GM19351 (cell line): ENCODE measurements around the gene KIF11.
A peak's percentile ranks its signal among the peaks of the same experiment; 100 is the strongest.

Source experiments
- ATAC-seq: cut with Tn5 transposase; IDR thresholded peaks from one replicate; pipeline ENCODE4 v1.9.1; 2021; ENCODE audit warnings: mild to moderate bottlenecking, moderate library complexity; ENCODE audit not compliant: unreplicated experiment

KIF11 gene

DNA sequence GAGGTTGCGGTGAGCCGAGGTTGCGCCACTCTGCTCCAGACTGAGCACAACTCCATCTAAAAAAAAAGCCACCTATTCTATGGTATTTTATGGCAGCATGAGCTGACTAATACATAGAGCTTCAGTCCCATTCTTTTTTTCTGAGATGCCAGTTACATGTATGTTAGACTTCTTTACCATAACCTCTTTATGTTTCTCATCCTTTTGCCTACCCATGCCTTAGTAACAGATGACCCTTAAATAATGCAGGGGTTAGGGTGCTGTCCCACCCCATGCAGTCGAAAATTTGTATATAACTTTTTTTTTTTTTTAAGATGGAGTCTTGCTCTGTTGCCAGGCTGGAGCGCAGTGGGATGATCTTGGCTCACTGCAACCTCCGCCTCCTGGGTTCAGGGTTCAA lies 74.1 kb downstream of the KIF11 start:
- ATAC-seq = no peak

DNA sequence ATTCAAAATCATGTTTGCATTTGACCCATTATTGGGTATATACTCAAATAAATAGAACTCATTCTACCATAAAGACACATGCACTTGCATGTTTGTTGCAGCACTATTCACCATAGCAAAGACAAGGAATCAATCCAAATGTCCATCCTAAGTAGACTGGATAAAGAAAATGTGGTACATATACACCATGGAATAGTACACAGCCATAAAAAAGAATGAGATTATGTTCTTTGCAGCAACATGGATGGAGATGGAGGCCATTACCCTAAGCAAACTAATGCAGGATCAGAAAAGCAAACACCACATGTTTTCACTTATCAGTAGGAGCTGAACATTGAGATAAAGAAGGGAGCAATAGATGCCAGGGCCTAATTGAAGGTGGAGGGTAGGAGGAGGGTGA lies 84.8 kb downstream of the KIF11 start:
- ATAC-seq = no peak

DNA sequence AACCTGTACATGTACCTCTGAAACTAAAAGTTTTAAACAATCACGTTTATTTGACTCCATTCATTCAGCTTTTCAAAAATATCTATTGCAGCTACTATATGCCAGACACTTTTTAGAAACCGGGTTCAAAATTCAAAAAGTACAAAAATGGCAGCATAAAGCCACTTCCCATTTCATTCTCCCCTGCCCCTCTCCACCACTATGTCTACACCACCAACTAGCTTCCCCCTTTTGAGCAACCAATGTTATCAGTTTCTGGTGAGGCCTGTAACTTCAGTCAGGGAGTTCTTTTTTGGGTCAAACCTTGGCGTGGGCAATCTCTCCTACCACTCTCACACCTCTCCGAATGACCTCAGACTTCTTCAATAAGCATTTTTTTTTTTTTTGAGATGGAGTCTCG lies 85.3 kb downstream of the KIF11 start:
- ATAC-seq = no peak

DNA sequence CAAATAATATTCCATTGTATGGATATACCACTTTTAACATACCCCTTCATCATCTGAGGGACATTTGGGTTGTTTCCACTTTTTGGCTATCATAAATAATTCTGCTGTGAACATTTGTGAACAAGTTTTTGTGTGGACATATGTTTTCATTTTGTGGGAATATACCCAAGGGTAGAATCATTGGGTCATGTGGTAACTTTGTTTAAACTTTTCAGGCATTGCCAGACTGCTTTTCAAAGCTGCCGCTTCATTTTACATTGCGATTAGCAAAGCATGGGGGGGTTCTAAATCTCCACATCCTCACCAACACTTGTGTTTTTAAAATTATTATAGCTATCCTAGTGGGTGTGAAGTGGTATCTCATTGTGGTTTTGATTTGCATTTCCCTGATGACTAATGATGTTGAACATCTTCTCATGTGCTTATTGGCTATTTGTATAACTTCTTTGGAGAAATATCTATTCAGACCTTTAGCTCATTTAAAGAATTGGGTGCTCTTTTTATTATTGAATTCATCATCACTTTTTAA lies 88.4 kb downstream of the KIF11 start:
- no peak for ATAC-seq

DNA sequence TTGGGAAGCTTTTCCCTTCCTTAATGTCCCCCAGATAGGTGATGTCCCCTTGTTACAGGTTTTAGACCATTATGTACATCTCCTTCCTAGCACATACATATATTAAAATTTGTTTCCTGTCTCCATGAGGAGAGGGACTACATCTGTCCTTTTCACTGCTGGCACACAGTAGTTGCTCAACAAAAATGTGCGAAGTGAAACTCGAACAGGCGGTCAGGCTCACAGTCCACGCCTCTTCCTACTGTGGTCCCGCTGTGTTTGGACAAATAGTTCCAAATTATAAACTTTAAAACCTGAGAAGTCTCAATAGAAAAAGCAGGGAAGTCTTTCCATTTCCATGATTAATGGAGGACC lies 95.6 kb downstream of the KIF11 start:
- ATAC-seq = no peak

DNA sequence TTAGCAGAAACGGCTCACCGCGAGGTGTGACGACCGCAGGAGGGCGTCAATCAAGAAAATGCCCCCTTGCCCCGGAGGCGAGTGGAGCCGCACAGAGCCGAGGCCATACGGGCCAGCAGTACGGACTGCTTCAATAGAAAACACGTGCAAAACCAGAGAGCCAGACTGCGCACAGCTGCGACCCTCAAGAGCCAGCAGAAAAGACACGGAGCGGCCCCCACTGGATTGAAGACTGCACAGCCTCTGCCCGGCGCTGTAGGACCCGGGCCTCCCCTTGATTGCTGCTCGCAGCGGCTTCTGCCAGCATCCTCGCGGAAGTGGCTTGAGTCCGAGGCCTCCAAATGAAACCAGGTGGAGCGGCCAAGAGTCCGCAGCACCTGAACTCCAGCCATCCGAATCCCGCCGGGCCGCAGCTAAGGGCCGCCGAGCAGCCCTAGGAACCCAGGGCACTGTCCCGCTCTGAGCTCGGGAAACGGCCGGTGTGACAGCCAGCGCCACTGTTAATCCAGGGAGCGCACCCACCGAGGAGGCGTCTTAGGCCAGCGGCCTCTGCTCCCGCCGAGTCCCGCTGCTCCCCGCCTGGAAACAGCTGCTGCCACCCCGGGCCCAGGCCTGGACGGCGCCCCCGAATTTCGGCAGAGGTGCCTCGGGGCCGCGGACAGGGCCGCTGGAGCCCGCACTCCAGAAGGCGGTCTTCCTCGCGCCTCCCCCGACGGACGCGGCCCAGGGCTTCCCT lies 96.2 kb downstream of the KIF11 start:
- ATAC-seq = peak; percentile 27

DNA sequence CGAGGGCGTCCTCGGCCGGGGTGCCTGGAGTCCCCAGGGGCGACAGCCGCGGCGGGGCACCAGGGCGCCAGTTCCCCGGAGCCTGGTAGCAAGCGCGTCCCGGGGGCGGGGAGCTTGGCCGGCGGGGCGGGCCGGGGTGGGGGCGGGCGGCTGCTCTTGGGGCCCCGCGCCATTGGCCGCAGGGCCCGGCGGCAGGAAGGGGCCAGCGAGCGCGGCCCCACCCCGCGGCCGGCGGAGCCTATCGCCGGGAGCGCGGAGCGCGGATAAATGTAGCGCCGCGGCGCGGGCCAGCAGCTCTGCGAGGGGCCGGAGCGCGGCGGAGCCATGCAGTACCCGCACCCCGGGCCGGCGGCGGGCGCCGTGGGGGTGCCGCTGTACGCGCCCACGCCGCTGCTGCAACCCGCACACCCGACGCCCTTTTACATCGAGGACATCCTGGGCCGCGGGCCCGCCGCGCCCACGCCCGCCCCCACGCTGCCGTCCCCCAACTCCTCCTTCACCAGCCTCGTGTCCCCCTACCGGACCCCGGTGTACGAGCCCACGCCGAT lies 96.8 kb downstream of the KIF11 start, which contains the start of gene HHEX:
HHEX (plus strand) TSS at position 293 of the 548 bp plus-strand sequence; CDS start at position 325, 32 bp downstream.
- peak; percentile 68 for ATAC-seq

DNA sequence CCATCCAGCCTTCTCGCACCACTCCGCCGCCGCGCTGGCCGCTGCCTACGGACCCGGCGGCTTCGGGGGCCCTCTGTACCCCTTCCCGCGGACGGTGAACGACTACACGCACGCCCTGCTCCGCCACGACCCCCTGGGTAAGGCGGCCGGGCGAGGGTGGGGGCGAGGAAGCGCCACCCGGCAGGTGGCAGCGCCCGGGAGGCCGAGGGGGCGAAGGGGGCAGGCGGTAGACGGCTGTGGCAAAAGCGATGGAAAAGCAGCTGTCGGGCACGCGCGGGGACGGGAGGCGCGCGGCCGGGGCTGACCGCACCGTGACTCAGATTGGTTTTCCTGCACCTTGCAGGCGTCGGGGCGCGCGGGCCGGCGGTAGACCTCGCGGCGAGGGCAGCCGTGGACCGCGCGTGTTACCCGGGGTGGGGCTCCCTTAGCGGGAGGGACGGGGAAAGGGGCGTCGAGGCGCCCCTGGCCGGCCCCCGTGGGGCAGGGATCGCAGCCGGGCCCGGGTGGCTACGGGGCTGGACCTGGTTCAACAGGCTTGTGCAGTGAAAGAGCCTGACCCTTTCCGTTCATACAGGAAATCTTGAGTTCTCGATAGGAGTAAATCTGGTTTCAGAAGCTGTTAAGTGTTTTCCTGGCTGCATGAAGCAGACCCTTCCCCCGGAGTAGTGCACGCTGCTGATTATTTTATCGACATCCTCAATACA lies 97.4 kb downstream of the KIF11 start:
- ATAC-seq = peak; percentile 39

DNA sequence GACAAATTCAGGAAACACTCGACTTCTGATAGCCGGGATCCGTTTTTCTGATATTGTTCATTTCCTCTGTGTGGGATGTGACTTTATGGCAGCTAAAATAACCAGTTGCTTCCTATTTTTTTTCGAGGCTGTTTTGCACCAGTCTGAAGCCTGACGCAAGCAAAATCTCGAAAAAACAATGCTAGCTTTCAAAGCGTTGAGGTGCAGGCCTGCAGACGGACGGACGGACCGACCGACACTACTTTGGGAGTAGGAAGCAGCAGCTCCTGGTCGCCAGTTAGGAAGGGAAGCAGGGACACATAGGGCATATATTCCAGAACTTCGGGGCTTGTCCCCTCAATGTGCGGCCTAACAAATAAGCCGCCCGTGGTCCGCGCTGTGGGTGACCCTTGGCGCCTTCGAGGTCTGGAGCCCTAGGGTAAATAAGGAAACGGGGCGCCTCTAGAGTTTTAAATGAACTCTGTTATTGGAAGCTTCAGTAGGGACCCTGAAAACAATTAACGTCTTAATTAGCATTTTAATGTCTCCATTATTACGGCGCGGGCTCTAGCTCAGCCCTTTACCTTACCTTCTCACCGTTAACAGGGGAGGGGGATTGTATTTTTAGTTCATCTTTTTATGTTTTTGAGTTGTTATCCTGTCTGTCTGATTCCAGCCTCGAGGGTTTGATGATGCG lies 98.1 kb downstream of the KIF11 start:
- ATAC-seq = no peak

DNA sequence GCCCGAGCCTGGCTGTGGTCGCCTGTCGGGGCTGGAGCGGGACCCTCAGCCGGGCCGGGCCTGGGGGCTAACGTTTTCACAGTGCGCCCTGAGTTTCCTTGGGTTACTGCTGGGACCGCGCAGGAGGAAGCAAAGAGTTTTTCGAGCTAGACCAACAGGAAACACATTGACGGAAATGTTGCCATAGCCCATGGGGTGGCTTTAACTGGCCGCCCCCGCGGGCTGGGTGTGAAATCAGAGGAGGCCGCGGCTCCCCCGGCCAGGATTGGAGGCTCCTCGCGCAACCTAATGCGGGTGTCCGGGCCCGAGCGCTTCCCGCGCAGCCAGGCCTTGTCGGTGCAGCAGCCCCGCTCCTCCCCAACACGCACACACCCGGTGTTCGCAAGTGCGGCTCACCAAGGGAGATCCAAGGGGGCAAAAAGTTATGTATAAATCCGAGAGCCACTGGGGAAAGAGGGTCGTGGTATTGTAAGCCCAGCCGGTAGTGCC lies 98.7 kb downstream of the KIF11 start:
- no peak for ATAC-seq

DNA sequence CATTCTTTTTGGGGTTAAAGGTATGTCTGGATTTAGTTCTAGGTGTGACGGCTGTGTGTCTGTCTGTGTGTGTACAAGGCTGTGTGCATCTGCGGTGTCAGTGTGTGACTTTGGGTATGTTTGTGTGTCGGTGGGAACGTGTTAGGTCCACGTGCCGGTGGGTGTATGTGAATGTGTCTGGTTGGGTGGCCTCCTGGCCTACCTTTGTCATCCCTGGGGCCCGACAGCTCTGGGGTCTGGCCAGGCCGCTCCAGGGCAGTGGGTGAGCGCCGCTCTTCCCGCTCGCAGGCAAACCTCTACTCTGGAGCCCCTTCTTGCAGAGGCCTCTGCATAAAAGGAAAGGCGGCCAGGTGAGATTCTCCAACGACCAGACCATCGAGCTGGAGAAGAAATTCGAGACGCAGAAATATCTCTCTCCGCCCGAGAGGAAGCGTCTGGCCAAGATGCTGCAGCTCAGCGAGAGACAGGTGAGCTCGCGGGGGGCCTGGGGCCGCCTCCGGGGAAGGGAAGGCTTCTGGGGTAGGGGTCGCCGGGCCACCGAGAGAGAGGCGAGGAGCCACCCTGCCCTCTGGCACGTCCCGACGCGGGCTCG lies 99.2 kb downstream of the KIF11 start:
- no peak for ATAC-seq

DNA sequence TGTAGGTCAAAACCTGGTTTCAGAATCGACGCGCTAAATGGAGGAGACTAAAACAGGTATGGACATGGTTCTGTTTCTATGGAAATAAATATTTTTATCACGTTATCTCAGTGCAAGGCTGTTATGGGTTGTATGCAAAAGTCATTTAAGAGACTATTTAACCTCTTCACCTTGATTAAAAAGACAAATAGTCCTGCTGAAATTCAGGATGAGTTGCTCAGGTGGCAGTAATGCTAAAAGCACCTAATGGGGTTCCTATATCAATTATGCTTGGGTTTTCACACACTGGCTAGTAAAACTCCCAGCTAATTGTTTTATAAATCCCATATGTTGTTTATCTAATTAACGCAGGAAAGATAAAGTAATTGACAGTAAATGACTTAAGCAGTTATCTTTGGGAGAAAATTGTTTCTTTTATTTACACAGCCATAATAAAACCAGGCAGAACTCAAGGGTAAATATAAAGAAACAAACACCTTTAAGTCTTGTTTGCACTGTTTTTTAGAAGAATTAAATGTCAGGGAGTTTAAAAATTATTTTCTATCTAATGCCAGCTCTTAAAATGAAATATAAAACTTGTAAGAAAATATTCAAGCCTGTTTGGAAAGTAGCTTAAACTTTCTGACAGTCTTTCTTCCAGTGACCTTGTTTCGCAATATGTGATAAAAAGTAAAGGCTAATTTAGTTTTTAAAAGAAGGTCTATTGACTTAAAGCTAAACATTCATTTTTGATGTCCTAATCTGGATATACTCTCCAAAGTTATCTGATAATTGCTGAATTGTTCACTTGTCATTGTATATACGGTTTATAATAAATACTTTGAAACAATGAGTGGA lies 100.0 kb downstream of the KIF11 start:
- no peak for ATAC-seq

DNA sequence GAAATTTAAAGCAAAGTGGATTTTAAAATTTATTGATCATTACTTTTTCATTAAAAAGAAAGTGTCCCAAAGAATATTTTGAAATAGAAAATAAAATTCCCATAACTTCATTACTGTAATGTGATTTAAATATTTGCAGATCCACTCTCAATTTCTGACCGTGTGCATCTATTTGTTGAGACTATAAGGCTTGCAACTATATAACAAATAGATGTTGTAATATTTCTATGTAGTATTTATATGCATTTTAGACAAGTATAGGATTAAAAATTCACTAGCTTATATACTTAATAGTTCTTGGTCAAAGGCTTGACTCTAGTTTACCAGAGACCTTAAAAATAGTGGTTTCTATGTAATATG lies 100.6 kb downstream of the KIF11 start:
- no peak for ATAC-seq

DNA sequence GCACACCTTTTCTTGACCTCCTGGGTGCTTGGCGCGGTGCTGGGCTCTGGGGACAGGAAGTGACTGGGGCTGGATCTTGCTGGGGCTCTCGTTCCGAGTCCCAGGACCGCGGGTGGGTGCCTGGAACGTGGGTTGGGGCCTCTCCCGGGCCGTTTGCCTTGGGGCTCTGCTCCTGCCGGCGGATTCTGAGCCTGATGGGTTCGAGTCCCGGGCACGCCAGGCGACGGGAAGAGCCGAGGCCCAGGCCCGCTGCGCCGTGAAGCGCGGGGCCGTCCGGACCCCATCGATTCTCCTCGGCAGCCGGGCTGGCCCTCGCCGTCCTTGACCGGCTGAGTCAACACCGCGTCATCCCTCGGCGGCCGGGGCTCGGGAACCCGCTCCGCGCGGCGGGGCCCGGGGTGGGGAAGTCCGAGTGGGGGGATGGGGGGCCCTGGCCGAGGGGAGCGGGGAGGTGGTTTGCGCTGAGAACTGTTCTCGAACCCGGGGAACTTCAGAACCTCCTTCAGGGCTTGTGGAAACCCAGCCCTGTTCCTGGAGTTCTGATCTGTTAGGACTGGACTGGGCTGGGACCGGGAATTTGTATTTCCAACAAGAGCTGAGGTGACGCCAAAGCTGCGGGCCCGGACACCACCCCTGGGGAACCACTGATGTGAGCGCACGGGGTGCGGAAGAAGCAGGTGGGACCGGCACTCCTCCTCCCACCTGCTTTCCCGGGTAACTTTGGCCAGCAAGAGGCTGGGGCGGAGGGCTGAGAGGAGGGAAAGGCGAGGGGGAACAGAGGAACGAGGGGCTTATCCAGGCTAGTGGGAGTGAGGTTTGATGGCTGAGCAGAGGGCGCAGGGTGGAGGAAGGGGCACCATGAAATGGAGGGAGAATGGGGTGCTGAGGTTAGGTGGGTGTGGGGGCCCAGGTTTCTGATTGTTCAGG lies 103.0 kb downstream of the KIF11 start:
- ATAC-seq = no peak

DNA sequence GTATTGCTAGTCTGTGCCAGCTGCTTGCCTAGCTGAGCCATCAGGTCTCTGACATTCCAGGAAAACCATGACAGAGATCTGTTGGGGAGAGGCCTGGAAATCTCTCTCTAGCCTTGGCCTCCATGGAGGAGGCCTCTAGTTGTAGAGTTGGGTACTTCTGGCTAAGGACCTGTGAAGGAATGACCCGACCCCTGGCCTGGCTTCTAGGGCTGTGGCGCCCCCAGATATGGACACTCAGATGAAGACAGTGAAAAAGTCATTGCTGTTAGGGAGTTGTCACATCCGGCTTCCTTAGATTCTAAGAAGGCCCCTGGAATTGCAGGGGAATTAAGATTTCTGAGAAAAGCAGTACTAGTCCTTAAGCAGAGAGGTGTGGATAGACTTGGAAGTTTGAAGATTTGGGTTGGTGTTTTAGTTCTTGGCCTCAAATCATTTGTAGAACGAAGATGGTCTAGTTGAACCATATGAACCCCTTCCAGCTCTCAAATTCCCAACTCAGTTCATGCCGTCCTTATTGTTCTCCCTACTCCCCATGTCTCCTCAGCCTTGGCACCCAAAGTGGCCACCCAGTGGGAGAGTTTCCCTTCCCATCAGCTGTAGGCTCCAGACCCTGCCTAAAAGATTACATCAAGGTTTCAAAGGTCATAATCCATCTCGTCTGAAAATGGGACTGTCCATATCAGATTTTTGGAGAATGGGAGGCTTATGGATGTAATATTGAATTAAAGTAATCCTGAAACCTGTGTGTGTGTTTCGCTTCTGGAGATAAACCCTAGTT lies 103.9 kb downstream of the KIF11 start:
- ATAC-seq = no peak

DNA sequence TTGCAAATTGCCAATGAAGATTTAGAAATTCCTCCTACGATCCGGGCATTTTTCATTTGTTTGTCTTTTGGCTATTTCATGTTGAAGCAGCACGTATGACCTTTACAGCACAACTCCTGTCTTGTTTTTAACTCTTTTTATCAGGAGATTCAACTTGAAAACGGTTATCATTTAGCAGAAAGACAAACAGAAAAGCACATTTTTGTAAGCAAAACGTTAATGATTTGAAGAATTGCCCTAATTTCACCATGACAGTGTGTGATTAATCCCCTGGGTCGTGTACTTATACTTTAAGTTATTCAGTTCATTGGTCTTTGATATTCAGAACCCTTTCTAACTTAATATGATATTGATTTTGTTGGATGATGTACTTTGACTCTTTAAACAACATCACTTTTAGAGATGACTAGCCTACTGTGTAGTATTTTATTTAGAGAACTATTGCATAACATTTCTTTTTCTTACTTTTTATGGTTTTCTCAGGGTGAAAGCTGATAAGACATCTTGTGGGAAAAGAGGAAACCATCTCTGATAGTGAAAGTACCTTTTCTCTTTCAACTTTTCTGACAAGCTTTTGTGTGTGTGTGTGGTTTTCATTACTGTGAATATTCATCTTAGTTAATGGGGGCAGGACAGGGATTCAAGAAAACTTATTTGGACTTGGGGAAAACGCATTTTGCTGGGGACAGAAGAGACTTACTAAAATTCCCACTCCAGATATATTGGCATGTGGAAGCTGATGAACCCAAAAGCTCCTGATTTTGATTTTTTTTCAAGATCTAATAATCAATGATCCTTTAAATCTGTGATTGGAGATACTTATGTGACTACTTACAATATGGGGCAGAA lies 105.0 kb downstream of the KIF11 start:
- no peak for ATAC-seq

DNA sequence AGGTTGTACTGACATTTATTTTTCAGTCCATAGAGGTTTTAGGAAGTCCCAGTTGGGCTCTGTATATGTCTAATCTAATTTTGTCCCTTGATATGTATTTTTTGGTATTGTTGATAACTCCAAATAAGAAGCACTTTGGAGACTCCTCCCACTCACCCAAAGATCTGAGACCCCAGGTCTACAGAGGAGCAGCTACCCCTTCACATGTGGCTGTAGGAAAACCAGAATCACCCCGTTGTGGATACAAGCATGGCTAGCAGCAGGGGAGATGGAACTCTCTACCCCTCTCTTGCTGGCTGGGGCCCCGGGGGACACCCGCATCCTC lies 106.2 kb downstream of the KIF11 start:
- ATAC-seq = no peak
